KG1 (cell line): ENCODE data around the gene OSBP.
A peak's percentile ranks its signal among the peaks of the same experiment; 100 is the strongest.
"Not testable (repeated sequence)": the region's sequence is repeated elsewhere in the genome, so short reads cannot be mapped to it uniquely, and the experiment has no call there.

Source experiments
- DNase-seq: peaks from one replicate; lab custom pipeline; 2025; lab: John Stamatoyannopoulos, UW

Gene OSBP, protein sequence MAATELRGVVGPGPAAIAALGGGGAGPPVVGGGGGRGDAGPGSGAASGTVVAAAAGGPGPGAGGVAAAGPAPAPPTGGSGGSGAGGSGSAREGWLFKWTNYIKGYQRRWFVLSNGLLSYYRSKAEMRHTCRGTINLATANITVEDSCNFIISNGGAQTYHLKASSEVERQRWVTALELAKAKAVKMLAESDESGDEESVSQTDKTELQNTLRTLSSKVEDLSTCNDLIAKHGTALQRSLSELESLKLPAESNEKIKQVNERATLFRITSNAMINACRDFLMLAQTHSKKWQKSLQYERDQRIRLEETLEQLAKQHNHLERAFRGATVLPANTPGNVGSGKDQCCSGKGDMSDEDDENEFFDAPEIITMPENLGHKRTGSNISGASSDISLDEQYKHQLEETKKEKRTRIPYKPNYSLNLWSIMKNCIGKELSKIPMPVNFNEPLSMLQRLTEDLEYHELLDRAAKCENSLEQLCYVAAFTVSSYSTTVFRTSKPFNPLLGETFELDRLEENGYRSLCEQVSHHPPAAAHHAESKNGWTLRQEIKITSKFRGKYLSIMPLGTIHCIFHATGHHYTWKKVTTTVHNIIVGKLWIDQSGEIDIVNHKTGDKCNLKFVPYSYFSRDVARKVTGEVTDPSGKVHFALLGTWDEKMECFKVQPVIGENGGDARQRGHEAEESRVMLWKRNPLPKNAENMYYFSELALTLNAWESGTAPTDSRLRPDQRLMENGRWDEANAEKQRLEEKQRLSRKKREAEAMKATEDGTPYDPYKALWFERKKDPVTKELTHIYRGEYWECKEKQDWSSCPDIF

GRCh38 chr11:59615637-59616395 lies at the start of gene OSBP:
OSBP (minus strand) TSS chr11:59615774; CDS start chr11:59615664, 110 bp downstream.
- peak; percentile 100 for DNase-seq

- DNase-seq: no peak
These were observed 45.0 kb upstream of the OSBP start for GRCh38 chr11:59660621-59661020.

GRCh38 chr11:59659981-59660380 lies 44.4 kb upstream of the OSBP start:
- no peak for DNase-seq

GRCh38 chr11:59658036-59658435 lies 42.5 kb upstream of the OSBP start:
- DNase-seq: no peak

DNA sequence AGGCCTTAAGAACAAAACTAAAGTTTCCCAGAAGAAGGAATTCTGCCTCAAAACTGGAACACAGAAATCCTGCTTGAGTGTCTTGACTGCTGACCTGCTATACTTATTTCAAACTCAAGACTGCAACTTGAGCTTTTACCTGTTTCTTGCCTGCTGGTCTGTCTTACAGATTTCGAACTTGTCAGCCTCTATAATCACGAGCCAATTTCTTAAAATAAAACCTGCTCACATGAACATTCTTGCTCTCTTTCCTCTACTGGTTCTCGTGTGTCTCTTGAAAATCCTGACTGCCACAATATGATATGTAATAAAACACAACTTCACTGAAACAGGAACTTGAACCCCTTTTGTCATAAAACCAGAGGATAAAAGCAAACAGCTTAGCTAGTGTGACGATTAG lies 39.3 kb upstream of the OSBP start:
- no peak for DNase-seq

DNA sequence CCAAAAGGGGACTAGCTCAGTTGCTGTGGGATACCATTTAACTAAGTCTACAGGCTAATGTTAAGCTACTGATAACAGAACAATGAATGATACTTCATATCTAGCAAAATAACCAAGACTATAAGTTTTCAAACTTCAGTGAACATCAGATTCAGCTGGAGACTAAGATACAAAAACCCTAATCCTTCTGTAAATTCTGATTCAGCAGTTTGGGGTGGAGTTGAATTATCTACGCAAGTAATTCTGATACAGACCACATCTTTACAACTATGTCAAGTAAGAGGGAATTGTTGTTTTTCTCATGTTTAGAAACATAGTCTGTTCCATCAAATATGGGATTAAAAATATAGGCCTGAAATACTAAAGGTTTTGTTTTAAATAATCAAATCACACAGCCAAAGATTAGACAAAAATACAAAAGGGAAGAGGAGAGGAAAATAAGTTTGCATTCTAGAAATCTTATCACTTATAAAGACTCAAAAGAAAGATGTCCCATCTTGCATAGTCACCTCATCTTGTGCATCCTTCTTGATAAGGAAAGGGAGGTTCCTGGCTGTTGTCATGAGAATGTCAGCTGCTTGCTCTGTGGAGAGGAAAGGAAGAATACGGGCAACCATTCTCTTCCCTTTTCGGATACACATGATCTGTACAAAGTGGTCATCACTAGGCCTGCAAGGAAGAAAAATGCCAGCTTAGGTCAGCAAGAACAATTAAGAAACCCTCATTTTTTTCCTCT lies 31.8 kb upstream of the OSBP start:
- DNase-seq: no peak

GRCh38 chr11:59644528-59644927 lies 29.0 kb upstream of the OSBP start:
- DNase-seq: no peak

DNA sequence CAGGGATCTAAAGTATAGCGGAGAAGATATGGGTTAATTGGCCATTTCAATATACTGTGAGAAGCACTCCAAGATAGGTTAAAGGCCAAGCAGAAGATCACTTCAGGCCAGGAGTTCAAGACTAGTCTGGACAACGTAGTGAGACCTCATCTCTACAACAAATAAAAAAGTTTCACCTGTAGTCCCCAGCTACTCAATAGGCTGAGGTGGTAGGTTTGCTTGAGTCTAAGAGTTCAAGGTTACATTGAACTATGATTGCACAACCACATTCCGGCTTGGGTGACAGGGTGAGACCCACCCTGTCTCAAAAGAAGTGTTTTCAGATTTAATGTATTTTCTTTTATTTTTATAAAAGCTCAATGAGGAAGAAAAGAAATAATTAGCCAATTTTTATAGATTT lies 27.8 kb upstream of the OSBP start:
- DNase-seq: no peak

DNA sequence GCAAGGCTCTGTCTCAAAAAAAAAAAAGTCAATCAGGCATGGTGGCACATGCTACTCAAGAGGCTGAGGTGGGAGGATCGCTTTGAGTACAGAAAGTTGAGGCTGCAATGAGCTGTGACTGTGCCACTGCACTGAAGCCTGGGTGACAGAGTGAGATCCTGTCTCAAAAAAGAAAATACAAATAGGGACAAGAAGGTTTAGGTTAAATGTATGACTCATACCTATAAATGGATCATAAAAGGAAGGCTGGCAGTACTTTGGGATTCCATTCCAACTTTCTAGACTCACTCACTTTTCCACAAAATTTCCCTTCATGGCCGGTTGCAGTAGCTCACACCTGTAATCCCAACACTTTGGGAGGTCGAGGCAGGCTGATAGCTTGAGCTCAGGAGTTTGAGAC lies 25.6 kb upstream of the OSBP start:
- no peak for DNase-seq

GRCh38 chr11:59630493-59630892 lies 14.9 kb upstream of the OSBP start:
- no peak for DNase-seq

- no peak for DNase-seq
These were observed 14.4 kb upstream of the OSBP start for GRCh38 chr11:59629996-59630395.

DNA sequence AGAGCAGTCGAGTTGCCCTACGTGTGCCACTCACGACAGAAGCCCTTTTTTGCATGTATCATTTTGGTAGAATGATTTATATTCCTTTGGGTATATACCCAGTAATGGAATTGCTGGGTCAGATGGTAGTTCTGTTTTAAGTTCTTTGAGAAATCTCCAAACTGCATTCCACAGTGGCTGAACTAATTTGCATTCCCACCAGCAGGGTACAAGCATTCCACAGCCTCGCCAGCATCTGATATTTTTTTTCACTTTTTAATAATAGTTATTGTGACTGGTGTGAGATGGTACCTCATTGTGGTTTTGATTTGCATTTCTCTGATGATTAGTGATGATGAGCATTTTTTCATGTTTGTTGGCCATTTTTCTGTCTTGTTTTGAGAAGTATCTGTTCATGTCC lies 11.4 kb upstream of the OSBP start:
- DNase-seq: not testable (repeated sequence)

DNA sequence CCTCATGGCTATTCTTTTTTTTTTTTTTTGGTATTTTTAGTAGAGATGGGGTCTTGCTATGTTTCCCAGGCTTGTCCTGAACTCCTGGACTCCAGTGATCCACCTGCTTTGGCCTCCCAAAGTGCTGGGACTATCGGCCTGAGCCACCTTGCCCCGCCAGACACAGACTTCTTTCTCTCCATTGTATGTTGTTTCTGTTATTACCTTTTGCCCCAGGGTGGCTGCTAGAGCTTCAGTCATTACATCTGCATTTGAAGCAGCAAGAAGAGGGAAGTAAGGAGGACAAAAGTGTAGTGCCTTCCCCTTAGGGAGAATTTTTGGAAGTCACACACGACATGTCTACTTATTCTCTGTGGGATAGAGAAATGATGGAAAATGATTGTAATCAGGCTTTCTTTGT lies 10.1 kb upstream of the OSBP start:
- no peak for DNase-seq

- DNase-seq: no peak
These were observed 2.3 kb upstream of the OSBP start for GRCh38 chr11:59617876-59618275.

GRCh38 chr11:59616396-59616982 lies 915 bp upstream of the OSBP start:
- no peak for DNase-seq

DNA sequence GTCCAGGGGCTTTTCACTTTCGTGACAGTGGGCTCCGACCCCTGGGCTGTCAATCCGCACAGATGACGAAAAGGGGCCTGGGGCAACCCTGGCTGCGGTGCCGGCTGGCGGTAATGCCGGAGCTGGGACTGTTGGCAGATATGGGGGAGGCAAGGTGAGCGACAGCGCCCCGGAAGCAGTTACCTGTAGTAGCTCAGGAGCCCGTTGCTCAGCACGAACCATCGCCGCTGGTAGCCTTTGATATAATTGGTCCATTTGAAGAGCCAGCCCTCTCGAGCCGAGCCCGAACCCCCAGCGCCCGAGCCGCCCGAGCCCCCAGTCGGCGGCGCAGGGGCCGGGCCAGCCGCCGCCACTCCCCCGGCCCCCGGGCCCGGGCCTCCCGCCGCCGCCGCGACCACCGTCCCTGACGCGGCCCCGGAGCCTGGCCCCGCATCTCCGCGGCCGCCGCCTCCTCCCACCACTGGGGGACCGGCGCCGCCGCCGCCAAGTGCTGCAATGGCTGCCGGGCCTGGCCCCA lies 396 bp downstream of the OSBP start:
- no peak for DNase-seq

DNA sequence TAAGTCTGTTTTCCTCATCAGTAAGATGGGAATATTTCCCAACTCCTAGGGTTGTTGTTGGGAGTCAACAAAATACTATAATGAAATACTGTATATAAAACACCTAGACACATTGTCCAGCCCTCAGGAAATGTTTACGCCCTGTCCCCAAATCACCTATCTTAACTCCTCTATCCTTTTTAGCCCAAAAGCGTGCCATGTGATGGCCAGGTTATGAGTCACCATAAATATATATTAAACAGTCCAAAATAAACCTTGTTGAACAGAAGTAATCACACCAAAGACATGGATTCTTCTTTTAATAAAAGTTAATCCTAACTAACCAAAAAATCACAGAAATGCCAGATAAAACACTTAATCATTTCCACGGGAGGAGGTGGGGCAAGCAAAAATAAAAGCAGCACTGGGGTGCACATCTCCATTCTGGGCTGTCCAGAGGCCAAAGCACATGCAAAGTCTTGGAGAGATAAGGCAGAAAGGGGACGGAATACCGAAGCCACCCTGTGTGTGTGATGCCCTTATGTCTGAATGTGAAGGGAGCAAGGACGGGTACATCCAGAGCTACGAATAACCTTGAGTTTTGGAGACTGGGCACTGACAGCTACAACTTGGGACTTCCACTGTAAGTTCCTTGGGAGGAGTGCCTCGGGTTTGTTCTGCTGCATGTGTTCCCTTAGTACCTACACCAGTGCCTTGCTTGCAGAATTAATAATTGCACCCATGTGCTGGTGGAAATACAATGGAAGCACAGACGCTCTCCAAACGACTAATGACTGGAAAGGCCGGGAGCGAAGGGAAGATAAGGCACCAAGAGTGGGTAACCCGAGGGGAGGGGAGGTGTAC lies 1.1 kb downstream of the OSBP start:
- no peak for DNase-seq

GRCh38 chr11:59611570-59612565 lies 3.7 kb downstream of the OSBP start:
- DNase-seq: no peak

DNA sequence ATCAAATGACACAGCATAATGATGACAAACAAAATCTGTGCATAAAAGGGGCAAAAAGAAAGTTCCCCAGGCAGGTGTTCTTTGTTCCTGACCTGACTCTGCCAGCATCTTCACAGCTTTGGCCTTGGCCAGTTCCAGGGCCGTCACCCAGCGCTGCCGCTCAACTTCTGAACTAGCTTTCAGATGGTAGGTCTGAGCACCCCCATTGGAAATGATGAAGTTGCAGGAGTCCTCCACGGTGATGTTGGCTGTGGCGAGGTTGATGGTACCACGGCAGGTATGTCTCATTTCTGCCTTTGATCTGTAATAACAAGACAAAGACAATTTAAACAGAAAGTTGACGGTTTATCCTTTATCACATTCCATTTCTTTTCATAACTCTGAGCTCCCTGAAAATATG lies 5.3 kb downstream of the OSBP start:
- DNase-seq: no peak
